HepG2 (cell line): ENCODE measurements around the gene PPARA. TPM values are rescaled to one million over a fixed set of nuclear protein-coding genes. Genes with fewer than 3 reads are reported as not detected.
A peak's percentile ranks its signal among the peaks of the same experiment; 100 is the strongest.

ENCODE experiments used
- ARNTL ChIP-seq: sonication (generic); formaldehyde crosslinking; IDR thresholded peaks from 2 replicates; pipeline ENCODE4 v1.4.0; 2020; ENCODE audit warnings: mild to moderate bottlenecking, missing genetic modification reagents
- ATM ChIP-seq: fragments of 450-650 bp; IDR thresholded peaks from 2 replicates; pipeline ENCODE4 v1.7.1; 2017; ENCODE audit warnings: mild to moderate bottlenecking, borderline replicate concordance
- CREBL2 ChIP-seq: sonication (generic); formaldehyde crosslinking; IDR thresholded peaks from 2 replicates; pipeline ENCODE4 v1.8.1; 2023; ENCODE audit warnings: missing genetic modification reagents, mild to moderate bottlenecking, borderline replicate concordance
- FOXC1 ChIP-seq: sonication (generic); formaldehyde crosslinking; IDR thresholded peaks from 2 replicates; pipeline ENCODE4 v1.8.0; 2022; ENCODE audit warnings: mild to moderate bottlenecking, missing genetic modification reagents, borderline replicate concordance
- GABPA ChIP-seq, 2 experiments: IDR thresholded peaks; 2 replicates each; pipeline ENCODE4 v1.6.1; 2011 to 2016; ENCODE audit warnings: low read depth in 2 of 2, low read length in 1 of 2, missing biosample characterization in 1 of 2, missing genetic modification characterization in 1 of 2
- HMG20A ChIP-seq: IDR thresholded peaks from 2 replicates; pipeline ENCODE4 v1.6.1; 2016; ENCODE audit warnings: borderline replicate concordance
- HNRNPLL ChIP-seq: fragments of 200-400 bp; formaldehyde crosslinking; IDR thresholded peaks from 2 replicates; pipeline ENCODE4 v1.6.1; 2017; ENCODE audit warnings: mild to moderate bottlenecking, low read depth, low read length; ENCODE audit not compliant: poor library complexity, severe bottlenecking
- IRF2 ChIP-seq: IDR thresholded peaks from 2 replicates; pipeline ENCODE4 v1.6.1; 2018; ENCODE audit warnings: missing genetic modification reagents, missing compliant biosample characterization
- LCORL ChIP-seq, 2 experiments: fragments of 450-650 bp in 1 of 2; sonication (generic) in 1 of 2; formaldehyde crosslinking in 1 of 2; IDR thresholded peaks; 2 replicates each; pipeline versions ENCODE4 v1.5.0 to v1.6.1; 2017 to 2020; ENCODE audit warnings: antibody characterized with exemption in 1 of 2, missing genetic modification reagents in 1 of 2
- MXI1 ChIP-seq: IDR thresholded peaks from 3 replicates; pipeline ENCODE4 v1.6.1; 2012; ENCODE audit warnings: low read depth, low read length, inconsistent platforms, borderline replicate concordance
- NCOA1 ChIP-seq: sonication (generic); formaldehyde crosslinking; IDR thresholded peaks from 2 replicates; pipeline ENCODE4 v1.9.0; 2021; ENCODE audit warnings: missing genetic modification reagents
- NR2F1 ChIP-seq, 2 experiments: fragments of 450-650 bp in 1 of 2; formaldehyde crosslinking in 1 of 2; IDR thresholded peaks; 2 replicates each; pipeline versions ENCODE4 v1.5.0 to v1.6.1; 2016 to 2020; ENCODE audit warnings: mild to moderate bottlenecking in 1 of 2, missing compliant biosample characterization in 1 of 2, missing genetic modification reagents in 1 of 2, moderate library complexity in 1 of 2
- PATZ1 ChIP-seq: sonication (generic); formaldehyde crosslinking; IDR thresholded peaks from 2 replicates; pipeline ENCODE4 v1.4.0; 2020; ENCODE audit warnings: missing genetic modification reagents
- PITX1 ChIP-seq: sonication (generic); formaldehyde crosslinking; IDR thresholded peaks from 2 replicates; pipeline ENCODE4 v1.5.1; 2020; ENCODE audit warnings: mild to moderate bottlenecking, missing genetic modification reagents
- SIX4 ChIP-seq: sonication (generic); formaldehyde crosslinking; IDR thresholded peaks from 2 replicates; pipeline ENCODE4 v1.4.0; 2020; ENCODE audit warnings: missing genetic modification reagents
- SKI ChIP-seq: fragments of 450-650 bp; IDR thresholded peaks from one replicate; pipeline ENCODE4 v1.6.1; 2018; ENCODE audit warnings: mild to moderate bottlenecking; ENCODE audit not compliant: partially characterized antibody
- SP140L ChIP-seq: sonication (generic); formaldehyde crosslinking; IDR thresholded peaks from 2 replicates; pipeline ENCODE4 v1.4.0; 2020; ENCODE audit warnings: missing genetic modification reagents, borderline replicate concordance
- ZMYM4 ChIP-seq: sonication (generic); formaldehyde crosslinking; IDR thresholded peaks from 2 replicates; pipeline ENCODE4 v1.8.1; 2023; ENCODE audit warnings: mild to moderate bottlenecking, missing genetic modification reagents
- ZNF224 ChIP-seq: sonication (generic); formaldehyde crosslinking; IDR thresholded peaks from 2 replicates; pipeline ENCODE4 v1.5.0; 2020; ENCODE audit warnings: mild to moderate bottlenecking, missing genetic modification reagents
- ZNF501 ChIP-seq: sonication (generic); formaldehyde crosslinking; IDR thresholded peaks from 2 replicates; pipeline ENCODE4 v1.5.1; 2020; ENCODE audit warnings: mild to moderate bottlenecking, moderate library complexity, missing genetic modification reagents
- ZNF850 ChIP-seq: sonication (generic); formaldehyde crosslinking; conservative IDR thresholded peaks from 2 replicates; pipeline ENCODE4 v1.9.0; 2021; ENCODE audit warnings: mild to moderate bottlenecking, missing genetic modification reagents
- ZSCAN25 ChIP-seq: sonication (generic); formaldehyde crosslinking; IDR thresholded peaks from 2 replicates; pipeline ENCODE4 v1.8.0; 2022; ENCODE audit warnings: mild to moderate bottlenecking, missing genetic modification reagents
- polyA plus RNA-seq, 8 experiments: library from polyadenylated mRNA; depleted of rRNA in 3 of 8; stranded (reverse) in 7 of 8; unstranded in 1 of 8; fragments of >200 nt; fragmentation: Illumina TruSeq in 4 of 8; extraction: Trizol in 4 of 8; gene quantifications; 2 replicates each; pipeline versions ENCODE4 v1.2.1 to v1.2.3, GENCODE V29; 2011 to 2016; ENCODE audit warnings: low read depth in 4 of 8, missing spikeins in 1 of 8, mixed read lengths in 1 of 8; ENCODE audit not compliant: insufficient read depth in 1 of 8
- total RNA-seq, 5 experiments: library from RNA; depleted of rRNA; stranded (reverse); fragments of >200 nt; fragmentation: Illumina TruSeq; extraction: Trizol; gene quantifications; 2 replicates each; pipeline ENCODE4 v1.2.3, GENCODE V29; 2016; ENCODE audit warnings: low read depth in 1 of 5
- TF ChIP-seq, protein P1 (sequence below): sonication (generic); formaldehyde crosslinking; IDR thresholded peaks from 2 replicates; pipeline ENCODE4 v1.4.0; 2020; ENCODE audit warnings: missing genetic modification reagents, mild to moderate bottlenecking, borderline replicate concordance
- TF ChIP-seq, protein P2 (sequence below): sonication (generic); formaldehyde crosslinking; IDR thresholded peaks from 2 replicates; pipeline ENCODE4 v1.4.0; 2020; ENCODE audit warnings: mild to moderate bottlenecking, missing genetic modification reagents

The PPARA gene
- total and polyA plus RNA-seq, 2 of the 13 experiments (the other 11 are each of a cell fraction or from before 2014, with no cell fraction given) = 18.2 to 24.7 TPM

GRCh38 chr22:46116491-46116958 is 33.8 kb upstream of the PPARA start (continued):
- TF ChIP-seq CREBL2 (CRISPR knock-in tag) (no peak), LCORL (IDR thresholded peaks at IDR 0.05) (no peak), LCORL (CRISPR knock-in tag; IDR thresholded peaks at IDR 0.05) (0 out of 2 replicates have a peak, but pooled peaks have one; percentile 42), ATM (no peak), HMG20A (CRISPR knock-in tag) (no peak), NR2F1 (CRISPR knock-in tag; IDR thresholded peaks at IDR 0.05) (no peak), SIX4 (CRISPR knock-in tag) (no peak), ZNF224 (CRISPR knock-in tag) (no peak), MXI1 (0 out of 3 replicates have a peak, but pooled peaks have one; percentile 29), SKI (no peak), IRF2 (CRISPR knock-in tag) (peak; percentile 63), FOXC1 (CRISPR knock-in tag) (no peak), ZNF501 (CRISPR knock-in tag) (0 out of 2 replicates have a peak, but pooled peaks have one; percentile 28), ZSCAN25 (CRISPR knock-in tag) (peak; percentile 75; the same call in 1 of the 2 replicates), GABPA (IDR thresholded peaks at IDR 0.05; ENCODE audit: low read depth, low read length) (no peak), GABPA (CRISPR knock-in tag; IDR thresholded peaks at IDR 0.05; ENCODE audit: low read depth) (0 out of 2 replicates have a peak, but pooled peaks have one; percentile 30), ZNF850 (CRISPR knock-in tag) (no peak), SP140L (CRISPR knock-in tag) (no peak), ARNTL (peak; percentile 50; the same call in 1 of the 2 replicates), PATZ1 (CRISPR knock-in tag) (peak; percentile 80), PITX1 (CRISPR knock-in tag) (0 out of 2 replicates have a peak, but pooled peaks have one; percentile 21), HNRNPLL (no peak), NCOA1 (CRISPR knock-in tag) (no peak), ZMYM4 (CRISPR knock-in tag) (no peak)
- TF ChIP-seq, protein P1, sequence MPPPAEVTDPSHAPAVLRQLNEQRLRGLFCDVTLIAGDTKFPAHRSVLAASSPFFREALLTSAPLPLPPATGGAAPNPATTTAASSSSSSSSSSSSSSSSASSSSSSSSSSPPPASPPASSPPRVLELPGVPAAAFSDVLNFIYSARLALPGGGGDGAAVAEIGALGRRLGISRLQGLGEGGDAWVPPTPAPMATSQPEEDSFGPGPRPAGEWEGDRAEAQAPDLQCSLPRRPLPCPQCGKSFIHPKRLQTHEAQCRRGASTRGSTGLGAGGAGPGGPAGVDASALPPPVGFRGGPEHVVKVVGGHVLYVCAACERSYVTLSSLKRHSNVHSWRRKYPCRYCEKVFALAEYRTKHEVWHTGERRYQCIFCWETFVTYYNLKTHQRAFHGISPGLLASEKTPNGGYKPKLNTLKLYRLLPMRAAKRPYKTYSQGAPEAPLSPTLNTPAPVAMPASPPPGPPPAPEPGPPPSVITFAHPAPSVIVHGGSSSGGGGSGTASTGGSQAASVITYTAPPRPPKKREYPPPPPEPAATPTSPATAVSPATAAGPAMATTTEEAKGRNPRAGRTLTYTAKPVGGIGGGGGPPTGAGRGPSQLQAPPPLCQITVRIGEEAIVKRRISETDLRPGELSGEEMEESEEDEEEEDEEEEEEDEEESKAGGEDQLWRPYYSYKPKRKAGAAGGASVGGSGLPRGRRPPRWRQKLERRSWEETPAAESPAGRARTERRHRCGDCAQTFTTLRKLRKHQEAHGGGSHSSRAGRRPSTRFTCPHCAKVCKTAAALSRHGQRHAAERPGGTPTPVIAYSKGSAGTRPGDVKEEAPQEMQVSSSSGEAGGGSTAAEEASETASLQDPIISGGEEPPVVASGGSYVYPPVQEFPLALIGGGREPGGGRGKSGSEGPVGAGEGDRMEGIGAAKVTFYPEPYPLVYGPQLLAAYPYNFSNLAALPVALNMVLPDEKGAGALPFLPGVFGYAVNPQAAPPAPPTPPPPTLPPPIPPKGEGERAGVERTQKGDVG (CRISPR knock-in tag) = no peak
- TF ChIP-seq, protein P2, sequence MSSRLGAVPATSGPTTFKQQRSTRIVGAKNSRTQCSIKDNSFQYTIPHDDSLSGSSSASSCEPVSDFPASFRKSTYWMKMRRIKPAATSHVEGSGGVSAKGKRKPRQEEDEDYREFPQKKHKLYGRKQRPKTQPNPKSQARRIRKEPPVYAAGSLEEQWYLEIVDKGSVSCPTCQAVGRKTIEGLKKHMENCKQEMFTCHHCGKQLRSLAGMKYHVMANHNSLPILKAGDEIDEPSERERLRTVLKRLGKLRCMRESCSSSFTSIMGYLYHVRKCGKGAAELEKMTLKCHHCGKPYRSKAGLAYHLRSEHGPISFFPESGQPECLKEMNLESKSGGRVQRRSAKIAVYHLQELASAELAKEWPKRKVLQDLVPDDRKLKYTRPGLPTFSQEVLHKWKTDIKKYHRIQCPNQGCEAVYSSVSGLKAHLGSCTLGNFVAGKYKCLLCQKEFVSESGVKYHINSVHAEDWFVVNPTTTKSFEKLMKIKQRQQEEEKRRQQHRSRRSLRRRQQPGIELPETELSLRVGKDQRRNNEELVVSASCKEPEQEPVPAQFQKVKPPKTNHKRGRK (CRISPR knock-in tag) = no peak
